ENCODE results near the gene CCL4L2.
"Not testable (repeated sequence)": the region's sequence is repeated elsewhere in the genome, so short reads cannot be mapped to it uniquely, and the experiment has no call there.

GRCh38 chr17:36219556-36219955, 8.7 kb downstream of the CCL4L2 start:
- TF ChIP-seq, protein P1, sequence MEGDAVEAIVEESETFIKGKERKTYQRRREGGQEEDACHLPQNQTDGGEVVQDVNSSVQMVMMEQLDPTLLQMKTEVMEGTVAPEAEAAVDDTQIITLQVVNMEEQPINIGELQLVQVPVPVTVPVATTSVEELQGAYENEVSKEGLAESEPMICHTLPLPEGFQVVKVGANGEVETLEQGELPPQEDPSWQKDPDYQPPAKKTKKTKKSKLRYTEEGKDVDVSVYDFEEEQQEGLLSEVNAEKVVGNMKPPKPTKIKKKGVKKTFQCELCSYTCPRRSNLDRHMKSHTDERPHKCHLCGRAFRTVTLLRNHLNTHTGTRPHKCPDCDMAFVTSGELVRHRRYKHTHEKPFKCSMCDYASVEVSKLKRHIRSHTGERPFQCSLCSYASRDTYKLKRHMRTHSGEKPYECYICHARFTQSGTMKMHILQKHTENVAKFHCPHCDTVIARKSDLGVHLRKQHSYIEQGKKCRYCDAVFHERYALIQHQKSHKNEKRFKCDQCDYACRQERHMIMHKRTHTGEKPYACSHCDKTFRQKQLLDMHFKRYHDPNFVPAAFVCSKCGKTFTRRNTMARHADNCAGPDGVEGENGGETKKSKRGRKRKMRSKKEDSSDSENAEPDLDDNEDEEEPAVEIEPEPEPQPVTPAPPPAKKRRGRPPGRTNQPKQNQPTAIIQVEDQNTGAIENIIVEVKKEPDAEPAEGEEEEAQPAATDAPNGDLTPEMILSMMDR (conservative IDR thresholded peaks at IDR 0.05), result not testable (repeated sequence)
- TF ChIP-seq ZFX (IDR thresholded peaks at IDR 0.05), result not testable (repeated sequence)

Data from C4-2B (cell line).